Neural cell (in vitro differentiated cells): Measurements from ENCODE around the gene ZNF24. TPM values are rescaled to one million over a fixed set of nuclear protein-coding genes. Genes with fewer than 3 reads are reported as not detected.

Source experiments
- H2AFZ ChIP-seq: fragments of 200-600, 300-800 bp; sonication (generic), shearing (Covaris generic); 2 replicates; pipeline ENCODE4 v1.6.0; 2014; ENCODE audit warnings: low read depth, mild to moderate bottlenecking, antibody characterized with exemption, low read length, moderate library complexity
- H3F3A ChIP-seq: fragments of 200-600 bp; shearing (Covaris generic); 2 replicates; pipeline ENCODE4 v1.6.1; 2016; ENCODE audit warnings: mild to moderate bottlenecking, moderate library complexity, mixed read lengths, antibody characterized with exemption, low read length; ENCODE audit not compliant: insufficient read depth, poor library complexity, severe bottlenecking
- H3K27ac ChIP-seq: fragments of 200-600, 300-800 bp; sonication (generic), shearing (Covaris generic); 2 replicates; pipeline ENCODE4 v1.5.1; 2014; ENCODE audit warnings: mild to moderate bottlenecking, low read length, moderate library complexity
- H3K27me3 ChIP-seq: fragments of 300-800, 200-600 bp; sonication (generic), shearing (Covaris generic); 2 replicates; pipeline ENCODE4 v1.6.0; 2014; ENCODE audit warnings: mild to moderate bottlenecking, low read depth, low read length, moderate library complexity; ENCODE audit not compliant: insufficient read depth
- H3K36me3 ChIP-seq: fragments of 300-800, 200-600 bp; sonication (generic), shearing (Covaris generic); 2 replicates; pipeline ENCODE4 v1.5.1; 2014; ENCODE audit warnings: mild to moderate bottlenecking, antibody characterized with exemption, low read length, moderate library complexity; ENCODE audit not compliant: insufficient read depth
- H3K4me2 ChIP-seq: fragments of 300-800, 200-600 bp; sonication (generic), shearing (Covaris generic); 2 replicates; pipeline ENCODE4 v1.6.0; 2014; ENCODE audit warnings: mild to moderate bottlenecking, low read length
- H3K4me3 ChIP-seq: fragments of 300-800, 200-600 bp; sonication (generic), shearing (Covaris generic); 2 replicates; pipeline ENCODE4 v1.5.1; 2014; ENCODE audit warnings: mild to moderate bottlenecking, low read length, moderate library complexity
- H3K79me2 ChIP-seq: fragments of 200-600 bp; shearing (Covaris generic); replicated peaks from 2 replicates; pipeline ENCODE4 v1.6.0; 2014; ENCODE audit warnings: mild to moderate bottlenecking, low read length, moderate library complexity; ENCODE audit not compliant: insufficient read depth
- H3K9ac ChIP-seq: fragments of 300-800, 200-600 bp; sonication (generic), shearing (Covaris generic); 2 replicates; pipeline ENCODE4 v1.6.1; 2016; ENCODE audit warnings: mild to moderate bottlenecking, low read length, mixed read lengths
- H3K9me2 ChIP-seq: fragments of 200-600 bp; shearing (Covaris generic); 2 replicates; pipeline ENCODE4 v1.6.1; 2016; ENCODE audit warnings: mild to moderate bottlenecking, low read length, mixed read lengths; ENCODE audit not compliant: insufficient read depth
- H3K9me3 ChIP-seq: fragments of 200-600, 300-800 bp; sonication (generic), shearing (Covaris generic); 2 replicates; pipeline ENCODE4 v1.6.1; 2016; ENCODE audit warnings: mild to moderate bottlenecking, mixed run types, low read length, moderate library complexity, mixed read lengths
- H4K20me1 ChIP-seq: fragments of 200-600 bp; shearing (Covaris generic); 2 replicates; pipeline ENCODE4 v1.6.1; 2016; ENCODE audit warnings: mild to moderate bottlenecking, mixed run types; ENCODE audit not compliant: insufficient read depth
- CTCF ChIP-seq: fragments of 450-650 bp; IDR thresholded peaks from 2 replicates; pipeline ENCODE4 v1.5.1; 2014; ENCODE audit warnings: antibody characterized with exemption, mild to moderate bottlenecking, moderate library complexity; ENCODE audit not compliant: poor library complexity, severe bottlenecking
- EP300 ChIP-seq: fragments of 450-650 bp; conservative IDR thresholded peaks from 2 replicates; pipeline ENCODE4 v1.6.1; 2014; ENCODE audit warnings: antibody characterized with exemption, mild to moderate bottlenecking, moderate library complexity; ENCODE audit not compliant: poor library complexity, severe bottlenecking
- EZH2 ChIP-seq: fragments of 200-600, 300-800 bp; shearing (Covaris generic), sonication (generic); IDR thresholded peaks from 2 replicates; pipeline ENCODE4 v1.6.1; 2014; ENCODE audit warnings: antibody characterized with exemption, low read length, borderline replicate concordance, mild to moderate bottlenecking; ENCODE audit not compliant: insufficient read depth, poor library complexity, severe bottlenecking
- MXI1 ChIP-seq: fragments of 450-650 bp; conservative IDR thresholded peaks from 2 replicates; pipeline ENCODE4 v1.6.1; 2014; ENCODE audit warnings: antibody characterized with exemption, mild to moderate bottlenecking; ENCODE audit not compliant: poor library complexity, severe bottlenecking
- POLR2AphosphoS5 ChIP-seq: IDR thresholded peaks from 2 replicates; pipeline ENCODE4 v1.6.1; 2012
- RAD21 ChIP-seq: fragments of 450-650 bp; conservative IDR thresholded peaks from 2 replicates; pipeline ENCODE4 v1.6.1; 2014; ENCODE audit warnings: antibody characterized with exemption, mild to moderate bottlenecking, moderate library complexity
- REST ChIP-seq: IDR thresholded peaks from 2 replicates; pipeline ENCODE4 v1.6.1; 2012; ENCODE audit warnings: borderline replicate concordance
- SMC3 ChIP-seq: fragments of 450-650 bp; conservative IDR thresholded peaks from 2 replicates; pipeline ENCODE4 v1.6.1; 2014; ENCODE audit warnings: antibody characterized with exemption, mild to moderate bottlenecking, moderate library complexity; ENCODE audit not compliant: poor library complexity
- TAF1 ChIP-seq: IDR thresholded peaks from 2 replicates; pipeline ENCODE4 v1.6.1; 2012; ENCODE audit warnings: low read depth
- polyA plus RNA-seq: library from polyadenylated mRNA; depleted of rRNA; stranded (reverse); fragments of >200 nt; gene quantifications from 2 replicates; pipeline ENCODE4 v1.2.3, GENCODE V29; 2014

The ZNF24 gene
- polyA plus RNA-seq, 1 donor from 2014 or later, result 46.3 TPM

- Histone ChIP-seq H3K9me2 (no peaks in the 10 kb centered on the region), H3K9ac (no peak overlapping the region), H2AFZ (no peak overlapping the region), H3K4me3 (no peak overlapping the region), H3K9me3 (no peaks in the 10 kb centered on the region), H3K27me3 (no peaks in the 10 kb centered on the region), H3K36me3 (peaks cover 20% of the 10 kb centered on the region), H3K27ac (no peak overlapping the region), H3F3A (no peaks in the 10 kb centered on the region), H3K4me2 (no peak overlapping the region), H3K79me2 (peaks cover 44% of the 10 kb centered on the region), H4K20me1 (peaks cover 4% of the 10 kb centered on the region)
- TF ChIP-seq POLR2AphosphoS5 (no peak), SMC3 (no peak), TAF1 (no peak), EZH2 (no peak), MXI1 (no peak), CTCF (no peak)
Measured at GRCh38 chr18:35337286-35337685, 6.9 kb downstream of the ZNF24 start.

GRCh38 chr18:35335866-35336265 is 8.4 kb downstream of the ZNF24 start:
- Histone ChIP-seq H3K9me3 (no peaks in the 10 kb centered on the region), H4K20me1 (peaks cover 4% of the 10 kb centered on the region), H3K9me2 (no peaks in the 10 kb centered on the region), H3K9ac (no peak overlapping the region), H3K79me2 (peaks cover 30% of the 10 kb centered on the region), H3K27me3 (no peaks in the 10 kb centered on the region), H2AFZ (no peak overlapping the region), H3F3A (no peaks in the 10 kb centered on the region), H3K4me3 (no peak overlapping the region), H3K27ac (no peak overlapping the region), H3K4me2 (no peak overlapping the region), H3K36me3 (peaks cover 20% of the 10 kb centered on the region)
- TF ChIP-seq CTCF (no peak), REST (no peak), MXI1 (no peak), POLR2AphosphoS5 (no peak), SMC3 (no peak), EZH2 (no peak), TAF1 (no peak), RAD21 (no peak), EP300 (no peak)
